Endothelial cell (in vitro differentiated cells): Measurements from ENCODE around the gene TBC1D10B. TPM values are rescaled to one million over a fixed set of nuclear protein-coding genes. Genes with fewer than 3 reads are reported as not detected.

Experiments used
- DNase-seq: peaks from one replicate; pipeline ENCODE4 v3.0.0; 2021; ENCODE audit warnings: low spot score
- H3K27ac Mint-ChIP-seq: one replicate; pipeline ENCODE4 v1.8.0; 2021; ENCODE audit warnings: mixed read lengths, inconsistent platforms; ENCODE audit not compliant: unreplicated experiment
- H3K27me3 Mint-ChIP-seq: one replicate; pipeline ENCODE4 v1.8.0; 2021; ENCODE audit warnings: mild to moderate bottlenecking, moderate library complexity, mixed read lengths, inconsistent platforms; ENCODE audit not compliant: unreplicated experiment
- H3K36me3 Mint-ChIP-seq: one replicate; pipeline ENCODE4 v1.8.0; 2021; ENCODE audit warnings: mild to moderate bottlenecking, low read depth, mixed read lengths, inconsistent platforms; ENCODE audit not compliant: unreplicated experiment
- H3K4me1 Mint-ChIP-seq: one replicate; pipeline ENCODE4 v1.8.0; 2021; ENCODE audit warnings: mild to moderate bottlenecking, mixed read lengths, inconsistent platforms; ENCODE audit not compliant: unreplicated experiment
- H3K4me3 Mint-ChIP-seq: one replicate; pipeline ENCODE4 v1.8.0; 2021; ENCODE audit warnings: mild to moderate bottlenecking, mixed read lengths, inconsistent platforms; ENCODE audit not compliant: unreplicated experiment
- H3K9me3 Mint-ChIP-seq: one replicate; pipeline ENCODE4 v1.8.0; 2021; ENCODE audit warnings: mixed read lengths, inconsistent platforms; ENCODE audit not compliant: unreplicated experiment
- CTCF ChIP-seq: fragments of 200-600 bp; sonication (generic); IDR thresholded peaks from one replicate; pipeline ENCODE4 v1.5.0; 2021; ENCODE audit warnings: antibody characterized with exemption; ENCODE audit not compliant: unreplicated experiment
- total RNA-seq: library from RNA; stranded (reverse); fragmentation: NEBNext Ultra II Directional; extraction: Animal tissue kit (Norgen Biotek cat#: 25700); gene quantifications from one replicate; pipeline ENCODE4 v1.2.1, GENCODE V29; 2021; ENCODE audit not compliant: unreplicated experiment

Gene TBC1D10B
- total RNA-seq, 1 donor from 2014 or later, result 62.4 TPM

GRCh38 chr16:30376461-30376902 is 6.2 kb upstream of the TBC1D10B start:
- Mint-ChIP-seq H3K27me3 (peaks cover 10% of the 10 kb centered on the region), H3K9me3 (no peaks in the 10 kb centered on the region), H3K4me3 (no peak overlapping the region), H3K36me3 (peaks cover 7% of the 10 kb centered on the region), H3K4me1 (peaks cover 14% of the 10 kb centered on the region), H3K27ac (no peak overlapping the region)
- DNase-seq, result no peak
- no peak for TF ChIP-seq CTCF

- no peak for TF ChIP-seq CTCF
- Mint-ChIP-seq H3K27ac (peak overlapping the region; percentile 42), H3K27me3 (peaks cover 13% of the 10 kb centered on the region), H3K36me3 (peaks cover 8% of the 10 kb centered on the region), H3K4me3 (no peak overlapping the region), H3K9me3 (no peaks in the 10 kb centered on the region), H3K4me1 (peaks cover 21% of the 10 kb centered on the region)
- no peak for DNase-seq
These were observed 5.6 kb upstream of the TBC1D10B start for GRCh38 chr16:30375864-30376263.

- Mint-ChIP-seq H3K27me3 (peaks cover 14% of the 10 kb centered on the region), H3K27ac (peak within 1 kb of the TSS; percentile 42), H3K4me3 (no peak within 1 kb of the TSS), H3K9me3 (no peaks in the 10 kb centered on the region), H3K36me3 (peaks cover 9% of the 10 kb centered on the region), H3K4me1 (peaks cover 21% of the 10 kb centered on the region)
- no peak for TF ChIP-seq CTCF
- DNase-seq, result no peak
These were observed 4.2 kb upstream of the TBC1D10B start, which contains the start of gene MYL11 for GRCh38 chr16:30374538-30374937. Gene MYL11 (plus strand): TSS chr16:30374802. CDS start chr16:30374858, 56 bp downstream.

GRCh38 chr16:30372725-30373124 is 2.4 kb upstream of the TBC1D10B start:
- Mint-ChIP-seq H3K9me3 (no peaks in the 10 kb centered on the region), H3K36me3 (peaks cover 9% of the 10 kb centered on the region), H3K27ac (peak overlapping the region; percentile 89), H3K27me3 (peaks cover 14% of the 10 kb centered on the region), H3K4me1 (peaks cover 32% of the 10 kb centered on the region), H3K4me3 (no peak overlapping the region)
- TF ChIP-seq CTCF, result no peak
- DNase-seq, result no peak

GRCh38 chr16:30372038-30372712 is 1.9 kb upstream of the TBC1D10B start:
- Mint-ChIP-seq H3K27ac (peak overlapping the region; percentile 93), H3K36me3 (peaks cover 9% of the 10 kb centered on the region)
- DNase-seq, result no peak

More at GRCh38 chr16:30372038-30372712, 1.9 kb upstream of the TBC1D10B start:
- Mint-ChIP-seq H3K9me3 (no peaks in the 10 kb centered on the region), H3K4me3 (peak overlapping the region; percentile 94), H3K4me1 (peaks cover 35% of the 10 kb centered on the region), H3K27me3 (peaks cover 12% of the 10 kb centered on the region)
- TF ChIP-seq CTCF, result no peak
